Stimulated activated CD4-positive, alpha-beta T cell treated with anti-CD3 and anti-CD28 coated beads, Interleukin-2, amount 100 ng/mL, for 24 hours (primary cell): ENCODE results near the gene PTPN22.

Experiments used
- DNase-seq, 2 donors: peaks; one replicate each; pipeline ENCODE4 v3.0.0-alpha.2; 2020

Gene PTPN22

GRCh38 chr1:113871597-113872113, at the start of gene PTPN22:
TSS of gene PTPN22 (minus strand) at chr1:113871712.
- peak; percentile 75 to 76 for DNase-seq

GRCh38 chr1:113918243-113918642, 46.7 kb upstream of the PTPN22 start:
- DNase-seq, result no peak

- no peak for DNase-seq
Measured at GRCh38 chr1:113917400-113918082, 46.0 kb upstream of the PTPN22 start.

- DNase-seq, result no peak
Measured at GRCh38 chr1:113916974-113917373, 45.5 kb upstream of the PTPN22 start.

GRCh38 chr1:113913887-113914664, 42.6 kb upstream of the PTPN22 start:
- no peak for DNase-seq

GRCh38 chr1:113913312-113913668, 41.8 kb upstream of the PTPN22 start:
- DNase-seq, result no peak

- no peak for DNase-seq
Measured at GRCh38 chr1:113912594-113913311, 41.2 kb upstream of the PTPN22 start.

- peak in 1 of 2 donors; percentile 42 for DNase-seq
Measured at GRCh38 chr1:113905435-113905861, 33.9 kb upstream of the PTPN22 start.

- DNase-seq, result peak; percentile 96 to 99
Measured at GRCh38 chr1:113904674-113905434, 33.3 kb upstream of the PTPN22 start, which contains the start of the genes AP4B1 and DCLRE1B. TSS of gene AP4B1 (minus strand) at chr1:113904799. CDS start at chr1:113904717, 82 bp downstream. TSS of gene DCLRE1B (plus strand) at chr1:113905326. CDS start at chr1:113905587, 261 bp downstream.

GRCh38 chr1:113904293-113904673, 32.8 kb upstream of the PTPN22 start:
- no peak for DNase-seq

- peak; percentile 30 to 31 for DNase-seq
Measured at GRCh38 chr1:113903501-113904292, 32.2 kb upstream of the PTPN22 start.

- no peak for DNase-seq
Measured at GRCh38 chr1:113901191-113901590, 29.7 kb upstream of the PTPN22 start.

GRCh38 chr1:113899111-113899510, 27.6 kb upstream of the PTPN22 start:
- no peak for DNase-seq

- no peak for DNase-seq
Measured at GRCh38 chr1:113898241-113898814, 26.8 kb upstream of the PTPN22 start.

- no peak for DNase-seq
Measured at GRCh38 chr1:113895961-113896360, 24.4 kb upstream of the PTPN22 start.

GRCh38 chr1:113895098-113895497, 23.6 kb upstream of the PTPN22 start:
- no peak for DNase-seq

- no peak for DNase-seq
Measured at GRCh38 chr1:113893267-113893666, 21.8 kb upstream of the PTPN22 start.

GRCh38 chr1:113891631-113892220, 20.2 kb upstream of the PTPN22 start:
- DNase-seq, result no peak

GRCh38 chr1:113890816-113891215, 19.3 kb upstream of the PTPN22 start:
- DNase-seq, result no peak

GRCh38 chr1:113887402-113888175, 16.1 kb upstream of the PTPN22 start, which contains the start of gene BCL2L15:
TSS of gene BCL2L15 (minus strand) at chr1:113887581. CDS start at chr1:113887375, 206 bp downstream.
- DNase-seq, result no peak
